Activated T-helper 1 cell treated with Interleukin-2 at 50 U/mL for 16 hours (primary cell): ENCODE data around the gene HEPH.
"Not testable (repeated sequence)": the region's sequence is repeated elsewhere in the genome, so short reads cannot be mapped to it uniquely, and the experiment has no call there.

ENCODE experiments used
- DNase-seq: peaks from one replicate; pipeline ENCODE4 v3.0.0-alpha.2; 2020; ENCODE audit warnings: low read depth

The HEPH gene

DNA sequence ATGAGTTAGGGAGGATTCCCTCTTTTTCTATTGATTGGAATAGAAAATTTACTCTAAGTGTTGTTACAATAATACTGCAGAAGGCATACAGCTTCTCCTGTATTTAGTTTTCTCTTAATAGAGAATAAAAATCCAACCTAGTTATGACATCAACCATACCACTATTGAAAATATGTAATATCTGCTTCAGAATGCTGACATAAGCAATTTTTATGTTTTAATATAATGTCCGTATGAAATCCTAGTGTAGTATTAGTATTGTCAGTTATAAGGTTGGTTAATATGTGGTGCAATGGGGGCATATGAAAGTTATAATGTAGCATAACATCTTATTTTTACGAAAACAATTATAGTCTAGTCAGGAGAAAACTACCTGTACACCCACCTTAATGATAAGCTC, 68.2 kb downstream of the HEPH start:
- no peak for DNase-seq

DNA sequence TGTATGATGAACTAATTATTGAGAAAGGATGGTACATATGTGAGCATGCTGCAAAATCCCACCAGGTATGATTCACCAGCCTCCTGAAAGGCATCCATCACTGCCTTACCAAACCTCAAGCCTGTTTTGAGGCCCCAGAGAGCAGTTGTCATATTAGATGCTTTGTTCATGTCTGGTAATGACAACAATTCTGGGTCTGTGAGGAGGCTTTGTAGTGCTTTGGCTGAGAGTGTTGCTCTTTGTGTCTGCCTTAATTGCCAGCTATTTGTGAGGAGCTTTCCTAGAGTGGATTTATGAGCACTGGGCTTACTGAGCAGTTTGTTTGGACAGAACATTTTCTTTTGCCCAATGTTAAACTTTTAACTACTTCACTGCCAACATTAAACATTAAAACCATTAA, 69.2 kb downstream of the HEPH start:
- no peak for DNase-seq

DNA sequence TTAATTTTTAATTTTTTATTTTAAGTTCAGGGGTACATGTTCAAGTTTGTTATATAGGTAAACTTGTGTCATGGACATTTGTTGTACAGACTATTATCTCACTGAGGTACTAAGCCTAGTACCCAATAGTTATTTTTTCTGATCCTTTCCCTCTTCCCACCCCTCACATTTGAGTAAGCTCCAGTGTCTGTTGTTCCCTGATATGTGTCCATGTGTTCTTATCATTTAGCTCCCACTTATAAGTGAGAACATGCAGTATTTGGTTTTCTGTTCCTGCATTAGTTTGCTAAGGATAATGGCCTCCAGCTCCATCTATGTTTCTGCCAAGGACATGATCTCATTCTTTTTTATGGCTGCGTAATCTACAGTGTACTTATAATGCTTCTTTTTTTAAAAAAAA, 69.9 kb downstream of the HEPH start:
- not testable (repeated sequence) for DNase-seq

DNA sequence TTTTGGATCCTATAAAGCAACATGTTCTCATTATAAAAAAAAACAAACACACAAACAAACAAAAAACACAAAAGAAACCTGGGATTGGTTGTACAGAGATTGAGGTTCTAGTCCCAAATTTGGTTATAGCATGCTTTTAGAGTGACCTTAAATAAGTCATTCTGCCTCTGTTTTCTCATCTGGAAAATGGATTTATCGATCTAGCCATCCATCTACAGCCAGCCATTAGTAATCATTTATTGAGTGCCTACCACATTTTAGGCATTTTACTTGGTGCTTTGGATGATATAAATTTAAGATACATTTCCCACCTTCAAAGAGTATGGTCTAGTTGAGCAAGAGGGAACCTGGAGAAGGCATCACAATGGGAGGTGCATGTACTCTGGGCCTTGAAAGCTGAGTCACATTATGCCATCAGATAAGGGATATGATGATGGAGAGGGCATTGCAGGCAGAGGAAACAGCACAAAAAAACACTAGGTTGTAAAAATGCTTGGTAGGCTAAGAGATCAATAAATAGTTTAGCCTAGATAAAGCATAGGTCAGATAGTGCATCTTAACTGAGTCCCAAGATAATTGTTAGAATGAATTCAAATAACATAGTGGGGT, 91.4 kb downstream of the HEPH start:
- no peak for DNase-seq

- no peak for DNase-seq
These were observed 98.8 kb downstream of the HEPH start for GRCh38 chrX:66262807-66263206.
